ENCODE data around the gene SETDB1.

DNA sequence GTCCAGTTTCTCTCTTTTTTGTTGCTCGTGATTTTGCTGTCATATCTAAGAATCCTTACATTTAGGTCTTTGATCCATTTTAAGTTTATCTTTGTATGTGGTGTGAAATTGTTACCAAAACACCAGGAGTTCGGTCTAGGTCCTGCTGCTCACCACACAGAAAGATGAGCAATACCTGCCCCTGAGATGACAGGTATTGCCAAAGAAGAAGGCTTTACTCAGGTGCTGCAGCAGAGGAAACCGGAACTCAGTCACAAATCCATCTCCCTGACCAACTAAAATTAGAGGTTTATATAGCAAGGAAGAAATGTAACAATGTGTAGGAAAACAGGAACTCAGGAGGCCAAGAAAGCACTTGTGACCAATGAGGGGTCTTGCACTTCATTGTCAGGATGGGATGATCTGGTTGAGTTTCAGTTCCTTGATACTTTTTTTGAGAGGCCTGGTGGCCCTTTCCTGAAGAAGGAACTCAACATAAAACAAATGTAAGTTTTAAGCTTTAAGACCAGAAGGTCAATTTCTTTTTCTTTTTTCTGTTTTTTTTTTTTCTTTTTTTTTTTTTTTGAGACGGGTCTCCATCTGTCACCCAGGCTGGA is 16.5 kb upstream of the SETDB1 start:
- TF ChIP-seq, protein P1, sequence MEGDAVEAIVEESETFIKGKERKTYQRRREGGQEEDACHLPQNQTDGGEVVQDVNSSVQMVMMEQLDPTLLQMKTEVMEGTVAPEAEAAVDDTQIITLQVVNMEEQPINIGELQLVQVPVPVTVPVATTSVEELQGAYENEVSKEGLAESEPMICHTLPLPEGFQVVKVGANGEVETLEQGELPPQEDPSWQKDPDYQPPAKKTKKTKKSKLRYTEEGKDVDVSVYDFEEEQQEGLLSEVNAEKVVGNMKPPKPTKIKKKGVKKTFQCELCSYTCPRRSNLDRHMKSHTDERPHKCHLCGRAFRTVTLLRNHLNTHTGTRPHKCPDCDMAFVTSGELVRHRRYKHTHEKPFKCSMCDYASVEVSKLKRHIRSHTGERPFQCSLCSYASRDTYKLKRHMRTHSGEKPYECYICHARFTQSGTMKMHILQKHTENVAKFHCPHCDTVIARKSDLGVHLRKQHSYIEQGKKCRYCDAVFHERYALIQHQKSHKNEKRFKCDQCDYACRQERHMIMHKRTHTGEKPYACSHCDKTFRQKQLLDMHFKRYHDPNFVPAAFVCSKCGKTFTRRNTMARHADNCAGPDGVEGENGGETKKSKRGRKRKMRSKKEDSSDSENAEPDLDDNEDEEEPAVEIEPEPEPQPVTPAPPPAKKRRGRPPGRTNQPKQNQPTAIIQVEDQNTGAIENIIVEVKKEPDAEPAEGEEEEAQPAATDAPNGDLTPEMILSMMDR (IDR thresholded peaks at IDR 0.05; ENCODE audit: insufficient read depth, low read depth, low read length): no peak
- no peak for TF ChIP-seq EZH2 (IDR thresholded peaks at IDR 0.05; ENCODE audit: insufficient read depth, low read length)

All from astrocyte (in vitro differentiated cells and primary cell).